Measurements from ENCODE around the gene TBXA2R. TPM values are rescaled to one million over a fixed set of nuclear protein-coding genes. Genes with fewer than 3 reads are reported as not detected.

TBXA2R gene
- total and polyA plus RNA-seq, 2 of the 4 experiments (the other 2 are of a cell fraction), result 0.36 to 2.3 TPM

DNA sequence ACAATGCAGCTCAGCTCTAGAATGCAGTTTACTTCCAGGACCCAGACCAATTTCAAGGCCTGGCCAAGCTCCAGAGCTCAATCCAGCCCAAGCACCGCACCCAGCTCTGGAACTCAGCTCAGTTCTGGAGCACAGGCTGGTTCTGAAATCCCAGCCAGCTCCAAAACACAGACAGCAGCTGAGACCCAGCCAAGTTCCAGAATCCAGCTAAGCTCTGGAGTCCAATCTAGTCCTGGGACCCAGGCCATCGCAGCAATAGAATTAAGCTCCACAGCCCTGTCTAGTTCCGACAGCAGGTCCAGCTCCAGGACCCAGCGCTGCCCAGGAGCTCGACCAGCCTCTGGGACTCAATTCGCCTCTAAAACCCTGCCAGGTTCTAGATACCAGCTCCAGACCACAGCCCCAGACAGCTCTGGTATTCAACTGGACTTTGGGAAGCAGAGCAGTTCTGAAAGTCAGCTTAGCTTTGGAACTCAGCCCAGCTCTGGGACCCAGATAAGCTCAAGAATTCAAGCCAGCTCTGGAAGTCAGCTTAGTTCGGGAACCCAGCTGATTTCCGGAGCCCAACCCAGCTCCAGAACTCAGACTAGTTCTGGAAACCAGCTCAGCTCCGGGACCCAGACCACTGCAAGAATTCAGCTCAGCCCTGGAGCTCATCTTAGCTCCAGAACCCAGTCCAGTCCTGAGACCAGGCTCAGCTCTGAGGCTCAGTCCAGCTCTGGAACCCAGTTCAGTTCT is 14.6 kb downstream of the TBXA2R start:
- H3K9me1 ChIP-seq (ENCODE audit: insufficient read depth, low read length), result no peaks in the 10 kb centered on the region
- no peaks in the 10 kb centered on the region for H3K4me1 ChIP-seq (ENCODE audit: control insufficient read depth, insufficient read depth, low read length)
- no peaks in the 10 kb centered on the region for H4K20me1 ChIP-seq (ENCODE audit: insufficient read depth, low read length)
- in situ Hi-C loops (cut with MboI; ENCODE audit: low sequenced_read_pairs) (no loop called here), dilution Hi-C loops (cut with HindIII; ENCODE audit: low sequenced_read_pairs, unreplicated experiment) (no loop called here), intact Hi-C loops (cut with micrococcal nuclease) (no loop called here)
- H4K91ac ChIP-seq (ENCODE audit: insufficient read depth, low read depth, low read length), result no peak overlapping the region
- no peak overlapping the region for H2AK9ac ChIP-seq (replicated peaks; ENCODE audit: low read depth, low read length, poor library complexity)
- 76% methylated on average over 8 of the region's 9 CpGs; no CpG with 5 or more reads in 1 of the 2 experiments for WGBS, 2 experiments (ENCODE audit: extremely low coverage in 2 of 2, insufficient read length in 1 of 2)
- no peak overlapping the region for H3K18ac ChIP-seq (ENCODE audit: low read depth, low read length)
- no peak overlapping the region for H2AFZ ChIP-seq (replicated peaks; ENCODE audit: low read length, poor library complexity)
- H3K9me3 ChIP-seq (ENCODE audit: control insufficient read depth, insufficient read depth, low read length), result no peaks in the 10 kb centered on the region; the same call in 1 of the 2 replicates
- BruUV-seq (replicated peaks), result no TSS peak
- H2BK15ac ChIP-seq (ENCODE audit: low read depth, low read length), result no peak overlapping the region
- H3K27ac ChIP-seq (ENCODE audit: insufficient read depth, low read length), result no peak overlapping the region
- H2BK20ac ChIP-seq (ENCODE audit: low read depth, low read length), result no peak overlapping the region
- H3K27me3 ChIP-seq (ENCODE audit: control insufficient read depth, insufficient read depth, low read length), result peaks cover 2% of the 10 kb centered on the region; the same call in 1 of the 2 replicates
- no peak overlapping the region for H4K5ac ChIP-seq (ENCODE audit: low read depth, low read length)
- no peaks in the 10 kb centered on the region for H3K79me1 ChIP-seq (ENCODE audit: low read depth in 1 of 2, low read length in 2 of 2)
- CTCF ChIA-PET, result interaction anchor here (0.9 kb wide), 1 partner anchor 7 kb away, joined by 5 read pairs; no protein-coding TSS in a partner anchor
- H3K4ac ChIP-seq (ENCODE audit: low read depth, low read length), result no peak overlapping the region
- no peak overlapping the region for H3K4me3 ChIP-seq (ENCODE audit: insufficient read depth, low read depth, low read length)
- no peak overlapping the region for H3K9ac ChIP-seq (ENCODE audit: low read depth, low read length)
- no peak overlapping the region for H2BK120ac ChIP-seq (ENCODE audit: low read depth, low read length)
- DNase-seq (no peak), ATAC-seq (ENCODE audit: low read depth) (no peak)
- H3K23ac ChIP-seq (ENCODE audit: low read depth, low read length), result no peak overlapping the region
- no peak overlapping the region for H2BK5ac ChIP-seq (ENCODE audit: low read depth, low read length, poor library complexity, severe bottlenecking)
- no peak overlapping the region for H4K8ac ChIP-seq (ENCODE audit: low read depth in 2 of 2, low read length in 2 of 2)
- TF ChIP-seq USF2 (IDR thresholded peaks at IDR 0.05; ENCODE audit: low read depth, low read length) (no peak), RAD21 (IDR thresholded peaks at IDR 0.05; ENCODE audit: low read length) (no peak), RCOR1 (IDR thresholded peaks at IDR 0.05; ENCODE audit: insufficient replicate concordance, low read length) (no peak), RFX5 (IDR thresholded peaks at IDR 0.05; ENCODE audit: low read depth, low read length) (no peak), MXI1 (IDR thresholded peaks at IDR 0.05; ENCODE audit: borderline replicate concordance, low read depth, low read length) (no peak), CHD1 (IDR thresholded peaks at IDR 0.05; ENCODE audit: low read depth, low read length) (no peak), MAFK (IDR thresholded peaks at IDR 0.05; ENCODE audit: low read depth, low read length) (no peak), FOS (IDR thresholded peaks at IDR 0.05; ENCODE audit: low read depth, low read length) (no peak), CEBPB (IDR thresholded peaks at IDR 0.05; ENCODE audit: low read depth, low read length) (no peak), BHLHE40 (IDR thresholded peaks at IDR 0.05; ENCODE audit: low read depth, low read length) (no peak), NFE2L2 (IDR thresholded peaks at IDR 0.05; ENCODE audit: low read depth, low read length) (no peak), POLR2A (IDR thresholded peaks at IDR 0.05; ENCODE audit: low read depth, low read length) (no peak), SMC3 (IDR thresholded peaks at IDR 0.05; ENCODE audit: low read depth, low read length) (no peak), MAZ (IDR thresholded peaks at IDR 0.05; ENCODE audit: borderline replicate concordance, low read depth, low read length) (no peak)
- TF ChIP-seq, protein P1, sequence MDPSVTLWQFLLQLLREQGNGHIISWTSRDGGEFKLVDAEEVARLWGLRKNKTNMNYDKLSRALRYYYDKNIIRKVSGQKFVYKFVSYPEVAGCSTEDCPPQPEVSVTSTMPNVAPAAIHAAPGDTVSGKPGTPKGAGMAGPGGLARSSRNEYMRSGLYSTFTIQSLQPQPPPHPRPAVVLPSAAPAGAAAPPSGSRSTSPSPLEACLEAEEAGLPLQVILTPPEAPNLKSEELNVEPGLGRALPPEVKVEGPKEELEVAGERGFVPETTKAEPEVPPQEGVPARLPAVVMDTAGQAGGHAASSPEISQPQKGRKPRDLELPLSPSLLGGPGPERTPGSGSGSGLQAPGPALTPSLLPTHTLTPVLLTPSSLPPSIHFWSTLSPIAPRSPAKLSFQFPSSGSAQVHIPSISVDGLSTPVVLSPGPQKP (IDR thresholded peaks at IDR 0.05; ENCODE audit: borderline replicate concordance, low read depth, low read length), result no peak
- TF ChIP-seq, protein P2, sequence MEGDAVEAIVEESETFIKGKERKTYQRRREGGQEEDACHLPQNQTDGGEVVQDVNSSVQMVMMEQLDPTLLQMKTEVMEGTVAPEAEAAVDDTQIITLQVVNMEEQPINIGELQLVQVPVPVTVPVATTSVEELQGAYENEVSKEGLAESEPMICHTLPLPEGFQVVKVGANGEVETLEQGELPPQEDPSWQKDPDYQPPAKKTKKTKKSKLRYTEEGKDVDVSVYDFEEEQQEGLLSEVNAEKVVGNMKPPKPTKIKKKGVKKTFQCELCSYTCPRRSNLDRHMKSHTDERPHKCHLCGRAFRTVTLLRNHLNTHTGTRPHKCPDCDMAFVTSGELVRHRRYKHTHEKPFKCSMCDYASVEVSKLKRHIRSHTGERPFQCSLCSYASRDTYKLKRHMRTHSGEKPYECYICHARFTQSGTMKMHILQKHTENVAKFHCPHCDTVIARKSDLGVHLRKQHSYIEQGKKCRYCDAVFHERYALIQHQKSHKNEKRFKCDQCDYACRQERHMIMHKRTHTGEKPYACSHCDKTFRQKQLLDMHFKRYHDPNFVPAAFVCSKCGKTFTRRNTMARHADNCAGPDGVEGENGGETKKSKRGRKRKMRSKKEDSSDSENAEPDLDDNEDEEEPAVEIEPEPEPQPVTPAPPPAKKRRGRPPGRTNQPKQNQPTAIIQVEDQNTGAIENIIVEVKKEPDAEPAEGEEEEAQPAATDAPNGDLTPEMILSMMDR (conservative IDR thresholded peaks at IDR 0.05; ENCODE audit: low read depth, low read length), result no peak
- H3K4me2 ChIP-seq (ENCODE audit: low read depth, low read length), result no peak overlapping the region
- no peaks in the 10 kb centered on the region for H3K36me3 ChIP-seq (ENCODE audit: control insufficient read depth, insufficient read depth, low read length)
- no peak overlapping the region for H3K56ac ChIP-seq (ENCODE audit: extremely low read depth, insufficient read depth, low read length)
- no peak overlapping the region for H3K14ac ChIP-seq (replicated peaks; ENCODE audit: low read depth, low read length)
- no peak overlapping the region for H2AK5ac ChIP-seq (ENCODE audit: low read depth, low read length)
- POLR2A ChIA-PET (ENCODE audit: unreplicated experiment), result no interaction called here
